ENCODE results near the gene PPP6R1. TPM values are rescaled to one million over a fixed set of nuclear protein-coding genes. Genes with fewer than 3 reads are reported as not detected.

Gene PPP6R1
- total RNA-seq, 2 experiments from 2014 or later: 172 to 182 TPM

- no peak for TF ChIP-seq CTCF (IDR thresholded peaks at IDR 0.05)
- no peaks in the 10 kb centered on the region for H3K27me3 Mint-ChIP-seq
- POLR2A ChIA-PET: interaction anchor here (0.9 to 2.5 kb wide), 2 partner anchors 25 to 123 kb away, joined by 4 to 9 read pairs; partner anchors contain the start of gene PPP6R1
- DNase-seq (peak in 13 of 14 experiments; percentile 22 to 74 (median 42)), ATAC-seq (ENCODE audit: poor library complexity) (no peak)
- peak within 1 kb of the TSS; percentile 43 for H3K4me3 Mint-ChIP-seq
- peaks cover 32% of the 10 kb centered on the region for H3K4me1 Mint-ChIP-seq (ENCODE audit: low read depth)
- Histone ChIP-seq H3K36me3 (ENCODE audit: insufficient read depth, low read length) (no peaks in the 10 kb centered on the region), H3K27ac (ENCODE audit: low read depth in 1 of 2, low read length in 2 of 2) (no peak within 1 kb of the TSS), H3K4me1 (ENCODE audit: insufficient read depth, low read length) (peaks cover 26% of the 10 kb centered on the region), H3K9me3 (ENCODE audit: control insufficient read depth in 1 of 2, insufficient read depth in 1 of 2, low read length in 2 of 2) (no peaks in the 10 kb centered on the region), H3K27me3 (ENCODE audit: control insufficient read depth in 1 of 2, insufficient read depth in 2 of 2, low read length in 2 of 2) (no peaks in the 10 kb centered on the region), H3K4me3 (ENCODE audit: low read length) (no peak within 1 kb of the TSS)
- CTCF ChIA-PET: no interaction called here
- peaks cover 9% of the 10 kb centered on the region for H3K36me3 Mint-ChIP-seq (ENCODE audit: low read depth)
- no peaks in the 10 kb centered on the region for H3K9me3 Mint-ChIP-seq
- no peak within 1 kb of the TSS for H3K27ac Mint-ChIP-seq
- intact Hi-C loops (cut with DNase I, micrococcal nuclease): loop anchor here in 1 of 2 experiments (5.0 kb wide), 1 partner anchor 314 kb away; the partner anchor contains the start of gene FIZ1
Measured at GRCh38 chr19:55283548-55284377, 24.9 kb upstream of the PPP6R1 start, which contains the start of gene BRSK1. BRSK1 (plus strand) TSS chr19:55283997; CDS start chr19:55284443, 446 bp downstream.

GRCh38 chr19:55279770-55280643, 21.2 kb upstream of the PPP6R1 start, which contains the start of gene HSPBP1:
HSPBP1 (minus strand) TSS chr19:55280110; CDS start chr19:55279608, 502 bp downstream.
- peaks cover 41% of the 10 kb centered on the region for H3K4me1 ChIP-seq (ENCODE audit: insufficient read depth, low read length)
- no peaks in the 10 kb centered on the region for H3K9me3 ChIP-seq (ENCODE audit: control insufficient read depth in 1 of 2, insufficient read depth in 1 of 2, low read length in 2 of 2)
- H3K36me3 ChIP-seq (ENCODE audit: insufficient read depth, low read length): peaks cover 15% of the 10 kb centered on the region
- Mint-ChIP-seq H3K9me3 (no peaks in the 10 kb centered on the region), H3K27me3 (no peaks in the 10 kb centered on the region), H3K4me3 (peak within 1 kb of the TSS; percentile 98), H3K4me1 (ENCODE audit: low read depth) (peaks cover 42% of the 10 kb centered on the region), H3K27ac (peak within 1 kb of the TSS; percentile 93), H3K36me3 (ENCODE audit: low read depth) (peaks cover 35% of the 10 kb centered on the region)
- ATAC-seq (ENCODE audit: poor library complexity): peak; percentile 86
- H3K4me3 ChIP-seq (ENCODE audit: low read length): peak within 1 kb of the TSS; percentile 73
- CTCF ChIA-PET: interaction anchor here (1.3 to 1.6 kb wide), 4 partner anchors 12 to 104 kb away, joined by 3 to 8 read pairs (median 6); partner anchors contain the start of gene TMEM238
- POLR2A ChIA-PET: interaction anchor here (0.9 to 5.9 kb wide), 15 partner anchors 11 to 1143 kb away, joined by 3 to 79 read pairs (median 5); partner anchors contain the start of genes CNOT3, FIZ1, KMT5C and PPP1R12C
- intact Hi-C loops (cut with DNase I, micrococcal nuclease): loop anchor here (1.0 to 5.0 kb wide), 2 partner anchors 21 to 317 kb away; partner anchors contain the start of genes PPP6R1 (in 2 of the 2) and FIZ1 (in 1 of the 2)
- H3K27ac ChIP-seq (ENCODE audit: low read depth in 1 of 2, low read length in 2 of 2): peak within 1 kb of the TSS; percentile 79 to 88
- no peak for TF ChIP-seq CTCF (IDR thresholded peaks at IDR 0.05)
- no peaks in the 10 kb centered on the region for H3K27me3 ChIP-seq (ENCODE audit: control insufficient read depth in 1 of 2, insufficient read depth in 2 of 2, low read length in 2 of 2)
- DNase-seq: peak; percentile 88 to 98 (median 92)

GRCh38 chr19:55279340-55279739, 20.5 kb upstream of the PPP6R1 start:
- H3K27ac Mint-ChIP-seq: peak overlapping the region; percentile 93
- ChIA-PET CTCF (interaction anchor here (1.3 to 1.6 kb wide), 2 partner anchors 13 to 25 kb away, joined by 3 to 7 read pairs; no protein-coding TSS in a partner anchor), POLR2A (interaction anchor here (1.0 to 5.9 kb wide), 9 partner anchors 11 to 320 kb away, joined by 3 to 79 read pairs (median 8); partner anchors contain the start of genes FIZ1, KMT5C, PPP6R1 and TMEM238)
- Histone ChIP-seq H3K27me3 (ENCODE audit: control insufficient read depth in 1 of 2, insufficient read depth in 2 of 2, low read length in 2 of 2) (no peaks in the 10 kb centered on the region), H3K4me3 (ENCODE audit: low read length) (peak overlapping the region; percentile 73), H3K36me3 (ENCODE audit: insufficient read depth, low read length) (peaks cover 15% of the 10 kb centered on the region), H3K9me3 (ENCODE audit: control insufficient read depth in 1 of 2, insufficient read depth in 1 of 2, low read length in 2 of 2) (no peaks in the 10 kb centered on the region), H3K27ac (ENCODE audit: low read depth in 1 of 2, low read length in 2 of 2) (peak overlapping the region; percentile 79 to 88), H3K4me1 (ENCODE audit: insufficient read depth, low read length) (peaks cover 41% of the 10 kb centered on the region)
- H3K4me1 Mint-ChIP-seq (ENCODE audit: low read depth): peaks cover 42% of the 10 kb centered on the region
- DNase-seq (no peak), ATAC-seq (ENCODE audit: poor library complexity) (no peak)
- peaks cover 42% of the 10 kb centered on the region for H3K36me3 Mint-ChIP-seq (ENCODE audit: low read depth)
- H3K27me3 Mint-ChIP-seq: no peaks in the 10 kb centered on the region
- H3K4me3 Mint-ChIP-seq: peak overlapping the region; percentile 98
- TF ChIP-seq CTCF (IDR thresholded peaks at IDR 0.05): no peak
- intact Hi-C loops (cut with DNase I, micrococcal nuclease): no loop called here
- H3K9me3 Mint-ChIP-seq: no peaks in the 10 kb centered on the region

Measured in CD4-positive, alpha-beta T cell (primary cell).